ENCODE data around the gene SPACA7. TPM values are rescaled to one million over a fixed set of nuclear protein-coding genes. Genes with fewer than 3 reads are reported as not detected.

SPACA7 gene
- total RNA-seq, 1 donor from 2014 or later, result not detected

GRCh38 chr13:112441779-112442310 lies 65.7 kb downstream of the SPACA7 start:
- TF ChIP-seq CTCF (IDR thresholded peaks at IDR 0.05), result no peak
- DNase-seq (no peak), ATAC-seq (no peak)
- no peaks in the 10 kb centered on the region for H3K36me3 ChIP-seq
- intact Hi-C loops (cut with DNase I), result no loop called here
- H3K27me3 ChIP-seq (ENCODE audit: low read depth), result peaks cover 54% of the 10 kb centered on the region
- no peak overlapping the region for H3K27ac ChIP-seq
- H3K4me1 ChIP-seq, result peaks cover 8% of the 10 kb centered on the region
- peaks cover 10% of the 10 kb centered on the region for H3K9me3 ChIP-seq
- H3K4me3 ChIP-seq, result no peak overlapping the region

- Histone ChIP-seq H3K27me3 (ENCODE audit: low read depth) (peaks cover 54% of the 10 kb centered on the region), H3K9me3 (peaks cover 10% of the 10 kb centered on the region), H3K27ac (no peak overlapping the region), H3K4me3 (no peak overlapping the region), H3K36me3 (no peaks in the 10 kb centered on the region), H3K4me1 (peaks cover 8% of the 10 kb centered on the region)
- ATAC-seq (no peak), DNase-seq (no peak)
- intact Hi-C loops (cut with DNase I), result no loop called here
- TF ChIP-seq CTCF (IDR thresholded peaks at IDR 0.05), result no peak
Measured at GRCh38 chr13:112442483-112443090, 66.4 kb downstream of the SPACA7 start.

- Histone ChIP-seq H3K27ac (no peak overlapping the region), H3K4me1 (peaks cover 8% of the 10 kb centered on the region), H3K9me3 (peaks cover 5% of the 10 kb centered on the region), H3K27me3 (ENCODE audit: low read depth) (peaks cover 54% of the 10 kb centered on the region), H3K4me3 (no peak overlapping the region), H3K36me3 (no peaks in the 10 kb centered on the region)
- ATAC-seq (peak; percentile 47 to 59), DNase-seq (no peak)
- no peak for TF ChIP-seq CTCF (IDR thresholded peaks at IDR 0.05)
- intact Hi-C loops (cut with DNase I), result no loop called here
Measured at GRCh38 chr13:112443191-112443994, 67.2 kb downstream of the SPACA7 start.

- intact Hi-C loops (cut with DNase I), result no loop called here
- ATAC-seq (peak; percentile 89 to 90), DNase-seq (peak; percentile 70)
- peaks cover 54% of the 10 kb centered on the region for H3K27me3 ChIP-seq (ENCODE audit: low read depth)
- H3K27ac ChIP-seq, result no peak overlapping the region
- no peaks in the 10 kb centered on the region for H3K9me3 ChIP-seq
- TF ChIP-seq CTCF (IDR thresholded peaks at IDR 0.05), result peak; percentile 81
- H3K36me3 ChIP-seq, result no peaks in the 10 kb centered on the region
- peaks cover 8% of the 10 kb centered on the region for H3K4me1 ChIP-seq
- no peak overlapping the region for H3K4me3 ChIP-seq
Measured at GRCh38 chr13:112443995-112444311, 67.8 kb downstream of the SPACA7 start.

- H3K4me1 ChIP-seq, result peaks cover 8% of the 10 kb centered on the region
- ATAC-seq (no peak), DNase-seq (no peak)
- intact Hi-C loops (cut with DNase I), result no loop called here
- H3K27me3 ChIP-seq (ENCODE audit: low read depth), result peaks cover 47% of the 10 kb centered on the region
- no peak for TF ChIP-seq CTCF (IDR thresholded peaks at IDR 0.05)
- no peaks in the 10 kb centered on the region for H3K36me3 ChIP-seq
- H3K4me3 ChIP-seq, result no peak overlapping the region
- no peaks in the 10 kb centered on the region for H3K9me3 ChIP-seq
- H3K27ac ChIP-seq, result no peak overlapping the region
Measured at GRCh38 chr13:112444416-112445399, 68.6 kb downstream of the SPACA7 start.
